Measurements from ENCODE around the gene TM9SF4.

The TM9SF4 gene

DNA sequence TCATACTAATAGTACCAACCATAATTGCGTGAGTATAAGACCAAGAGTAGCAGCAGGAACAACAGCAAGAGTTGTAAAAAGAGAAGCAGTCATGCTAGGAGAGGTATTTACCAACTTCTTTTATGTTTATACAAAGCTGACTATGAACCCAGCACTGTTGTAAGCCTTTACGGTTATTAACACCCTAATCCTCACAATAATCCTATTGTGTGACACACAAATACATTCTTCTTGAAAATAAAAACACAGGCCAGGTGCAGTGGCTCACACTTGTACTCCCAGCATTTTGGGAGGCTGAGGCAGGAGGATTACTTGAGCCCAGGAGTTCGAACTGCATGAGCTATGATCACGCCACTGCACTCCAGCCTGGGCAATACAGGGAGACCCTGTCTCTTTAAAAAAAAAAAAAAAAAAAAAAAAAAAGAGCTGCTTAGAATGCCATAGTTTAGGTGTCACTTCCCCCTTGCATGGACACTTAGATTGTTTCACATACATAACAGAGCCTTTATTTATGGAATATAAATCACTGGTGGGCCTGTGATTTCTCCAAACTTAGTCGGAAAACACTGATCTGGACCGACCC is 37.3 kb upstream of the TM9SF4 start:
- TF ChIP-seq POLR2AphosphoS5 (IDR thresholded peaks at IDR 0.05; ENCODE audit: low read depth, low read length): no peak
- TF ChIP-seq, protein P1, sequence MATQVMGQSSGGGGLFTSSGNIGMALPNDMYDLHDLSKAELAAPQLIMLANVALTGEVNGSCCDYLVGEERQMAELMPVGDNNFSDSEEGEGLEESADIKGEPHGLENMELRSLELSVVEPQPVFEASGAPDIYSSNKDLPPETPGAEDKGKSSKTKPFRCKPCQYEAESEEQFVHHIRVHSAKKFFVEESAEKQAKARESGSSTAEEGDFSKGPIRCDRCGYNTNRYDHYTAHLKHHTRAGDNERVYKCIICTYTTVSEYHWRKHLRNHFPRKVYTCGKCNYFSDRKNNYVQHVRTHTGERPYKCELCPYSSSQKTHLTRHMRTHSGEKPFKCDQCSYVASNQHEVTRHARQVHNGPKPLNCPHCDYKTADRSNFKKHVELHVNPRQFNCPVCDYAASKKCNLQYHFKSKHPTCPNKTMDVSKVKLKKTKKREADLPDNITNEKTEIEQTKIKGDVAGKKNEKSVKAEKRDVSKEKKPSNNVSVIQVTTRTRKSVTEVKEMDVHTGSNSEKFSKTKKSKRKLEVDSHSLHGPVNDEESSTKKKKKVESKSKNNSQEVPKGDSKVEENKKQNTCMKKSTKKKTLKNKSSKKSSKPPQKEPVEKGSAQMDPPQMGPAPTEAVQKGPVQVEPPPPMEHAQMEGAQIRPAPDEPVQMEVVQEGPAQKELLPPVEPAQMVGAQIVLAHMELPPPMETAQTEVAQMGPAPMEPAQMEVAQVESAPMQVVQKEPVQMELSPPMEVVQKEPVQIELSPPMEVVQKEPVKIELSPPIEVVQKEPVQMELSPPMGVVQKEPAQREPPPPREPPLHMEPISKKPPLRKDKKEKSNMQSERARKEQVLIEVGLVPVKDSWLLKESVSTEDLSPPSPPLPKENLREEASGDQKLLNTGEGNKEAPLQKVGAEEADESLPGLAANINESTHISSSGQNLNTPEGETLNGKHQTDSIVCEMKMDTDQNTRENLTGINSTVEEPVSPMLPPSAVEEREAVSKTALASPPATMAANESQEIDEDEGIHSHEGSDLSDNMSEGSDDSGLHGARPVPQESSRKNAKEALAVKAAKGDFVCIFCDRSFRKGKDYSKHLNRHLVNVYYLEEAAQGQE (IDR thresholded peaks at IDR 0.05; ENCODE audit: insufficient read depth in 1 of 2, low read depth in 2 of 2, low read length in 2 of 2): no peak
- no peak for TF ChIP-seq FOXP2 (optimal IDR thresholded peaks at IDR 0.05; ENCODE audit: borderline replicate concordance, extremely low read depth, extremely low read length, insufficient read depth)
- TF ChIP-seq SIN3A (IDR thresholded peaks at IDR 0.05; ENCODE audit: borderline replicate concordance, insufficient read depth, low read length): no peak
- no peak for TF ChIP-seq TAF1 (IDR thresholded peaks at IDR 0.05; ENCODE audit: borderline replicate concordance, insufficient read depth, low read length)

- TF ChIP-seq POLR2AphosphoS5 (IDR thresholded peaks at IDR 0.05; ENCODE audit: low read depth, low read length): no peak
- TF ChIP-seq SIN3A (IDR thresholded peaks at IDR 0.05; ENCODE audit: borderline replicate concordance, insufficient read depth, low read length): no peak
- no peak for TF ChIP-seq TAF1 (IDR thresholded peaks at IDR 0.05; ENCODE audit: borderline replicate concordance, insufficient read depth, low read length)
Observed at GRCh38 chr20:32075534-32075933, 34.0 kb upstream of the TM9SF4 start.

DNA sequence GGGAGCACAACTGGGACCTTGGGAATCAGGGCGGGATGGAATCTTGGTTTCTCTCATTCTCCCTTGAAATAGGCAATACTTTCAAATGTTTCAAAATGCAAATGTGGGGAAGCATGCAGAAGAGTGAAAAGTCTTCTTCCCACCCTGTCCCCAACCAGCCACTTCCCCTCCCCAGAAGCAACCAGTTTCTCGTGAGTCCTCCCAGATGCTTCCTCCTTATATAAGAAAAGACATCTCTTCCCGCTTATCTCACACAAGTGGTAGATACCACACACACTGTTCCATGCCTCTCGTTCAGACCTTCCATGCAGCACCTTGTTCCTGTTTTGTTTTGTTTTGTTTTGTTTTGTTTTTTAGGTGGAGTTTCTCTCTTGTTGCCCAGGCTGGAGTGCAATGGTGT is 32.3 kb upstream of the TM9SF4 start:
- TF ChIP-seq FOXP2 (optimal IDR thresholded peaks at IDR 0.05; ENCODE audit: borderline replicate concordance, extremely low read depth, extremely low read length, insufficient read depth): no peak
- no peak for TF ChIP-seq POLR2AphosphoS5 (IDR thresholded peaks at IDR 0.05; ENCODE audit: low read depth, low read length)
- no peak for TF ChIP-seq SIN3A (IDR thresholded peaks at IDR 0.05; ENCODE audit: borderline replicate concordance, insufficient read depth, low read length)

- TF ChIP-seq POLR2AphosphoS5 (IDR thresholded peaks at IDR 0.05; ENCODE audit: low read depth, low read length) (no peak), TAF1 (IDR thresholded peaks at IDR 0.05; ENCODE audit: borderline replicate concordance, insufficient read depth, low read length) (no peak), FOXP2 (optimal IDR thresholded peaks at IDR 0.05; ENCODE audit: borderline replicate concordance, extremely low read depth, extremely low read length, insufficient read depth) (no peak), SIN3A (IDR thresholded peaks at IDR 0.05; ENCODE audit: borderline replicate concordance, insufficient read depth, low read length) (no peak)
- TF ChIP-seq, protein P1 (IDR thresholded peaks at IDR 0.05; ENCODE audit: insufficient read depth in 1 of 2, low read depth in 2 of 2, low read length in 2 of 2): no peak
Observed at GRCh38 chr20:32078322-32078721, 31.2 kb upstream of the TM9SF4 start.

- TF ChIP-seq SIN3A (IDR thresholded peaks at IDR 0.05; ENCODE audit: borderline replicate concordance, insufficient read depth, low read length) (no peak), FOXP2 (optimal IDR thresholded peaks at IDR 0.05; ENCODE audit: borderline replicate concordance, extremely low read depth, extremely low read length, insufficient read depth) (no peak), POLR2AphosphoS5 (IDR thresholded peaks at IDR 0.05; ENCODE audit: low read depth, low read length) (no peak), TAF1 (IDR thresholded peaks at IDR 0.05; ENCODE audit: borderline replicate concordance, insufficient read depth, low read length) (no peak)
- TF ChIP-seq, protein P1 (IDR thresholded peaks at IDR 0.05; ENCODE audit: insufficient read depth in 1 of 2, low read depth in 2 of 2, low read length in 2 of 2): no peak
Observed at GRCh38 chr20:32078791-32079190, 30.7 kb upstream of the TM9SF4 start.

DNA sequence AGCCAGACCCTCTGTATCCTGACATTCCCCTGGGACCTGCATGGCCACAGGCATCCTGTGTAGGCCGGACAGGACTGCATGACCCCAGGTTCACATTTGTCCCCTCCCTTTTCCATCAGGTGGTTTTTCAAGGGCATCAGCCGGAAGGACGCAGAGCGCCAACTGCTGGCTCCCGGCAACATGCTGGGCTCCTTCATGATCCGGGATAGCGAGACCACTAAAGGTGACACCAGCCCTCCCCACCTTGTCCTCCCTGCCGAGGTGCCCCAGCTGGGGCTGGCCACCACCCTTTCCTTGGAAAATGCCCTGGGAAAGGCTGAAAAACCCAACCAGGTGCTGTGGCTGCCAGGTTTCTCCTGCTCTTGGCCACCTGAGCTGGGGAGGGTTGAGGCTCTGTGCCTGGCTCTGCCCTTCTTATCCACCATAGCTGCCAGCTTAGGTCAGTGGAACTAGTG is 29.8 kb upstream of the TM9SF4 start:
- TF ChIP-seq TAF1 (IDR thresholded peaks at IDR 0.05; ENCODE audit: borderline replicate concordance, insufficient read depth, low read length): no peak
- no peak for TF ChIP-seq POLR2AphosphoS5 (IDR thresholded peaks at IDR 0.05; ENCODE audit: low read depth, low read length)

Data from PFSK-1 (cell line).